ENCODE measurements around the gene PPP3R2. TPM values are rescaled to one million over a fixed set of nuclear protein-coding genes. Genes with fewer than 3 reads are reported as not detected.
"Not testable (repeated sequence)": the region's sequence is repeated elsewhere in the genome, so short reads cannot be mapped to it uniquely, and the experiment has no call there.

PPP3R2 gene
- total RNA-seq, 6 experiments from 2014 or later = not detected

- H3K27me3 ChIP-seq = no peaks in the 10 kb centered on the region
- DNase-seq (no peak), ATAC-seq (no peak)
- no peaks in the 10 kb centered on the region for H3K4me1 ChIP-seq
- intact Hi-C loops (cut with DNase I) = no loop called here
- H3K27ac ChIP-seq = no peak overlapping the region
- no peak overlapping the region for H3K4me3 ChIP-seq
- H3K36me3 ChIP-seq = no peaks in the 10 kb centered on the region
- TF ChIP-seq, protein P1, sequence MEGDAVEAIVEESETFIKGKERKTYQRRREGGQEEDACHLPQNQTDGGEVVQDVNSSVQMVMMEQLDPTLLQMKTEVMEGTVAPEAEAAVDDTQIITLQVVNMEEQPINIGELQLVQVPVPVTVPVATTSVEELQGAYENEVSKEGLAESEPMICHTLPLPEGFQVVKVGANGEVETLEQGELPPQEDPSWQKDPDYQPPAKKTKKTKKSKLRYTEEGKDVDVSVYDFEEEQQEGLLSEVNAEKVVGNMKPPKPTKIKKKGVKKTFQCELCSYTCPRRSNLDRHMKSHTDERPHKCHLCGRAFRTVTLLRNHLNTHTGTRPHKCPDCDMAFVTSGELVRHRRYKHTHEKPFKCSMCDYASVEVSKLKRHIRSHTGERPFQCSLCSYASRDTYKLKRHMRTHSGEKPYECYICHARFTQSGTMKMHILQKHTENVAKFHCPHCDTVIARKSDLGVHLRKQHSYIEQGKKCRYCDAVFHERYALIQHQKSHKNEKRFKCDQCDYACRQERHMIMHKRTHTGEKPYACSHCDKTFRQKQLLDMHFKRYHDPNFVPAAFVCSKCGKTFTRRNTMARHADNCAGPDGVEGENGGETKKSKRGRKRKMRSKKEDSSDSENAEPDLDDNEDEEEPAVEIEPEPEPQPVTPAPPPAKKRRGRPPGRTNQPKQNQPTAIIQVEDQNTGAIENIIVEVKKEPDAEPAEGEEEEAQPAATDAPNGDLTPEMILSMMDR (IDR thresholded peaks at IDR 0.05) = no peak
- no peak for TF ChIP-seq POLR2A (IDR thresholded peaks at IDR 0.05)
- H3K9me3 ChIP-seq = no peaks in the 10 kb centered on the region
Observed at GRCh38 chr9:101592788-101593187, 2.0 kb downstream of the PPP3R2 start.

- H3K27ac ChIP-seq = no peak overlapping the region
- TF ChIP-seq, protein P1 (IDR thresholded peaks at IDR 0.05) = no peak
- no peak for TF ChIP-seq POLR2A (IDR thresholded peaks at IDR 0.05)
- ATAC-seq = no peak
Observed at GRCh38 chr9:101591787-101592446, 2.9 kb downstream of the PPP3R2 start.

GRCh38 chr9:101590901-101591300, 3.9 kb downstream of the PPP3R2 start:
- TF ChIP-seq, protein P1 (IDR thresholded peaks at IDR 0.05) = no peak
- no peak for TF ChIP-seq POLR2A (IDR thresholded peaks at IDR 0.05)
- no peaks in the 10 kb centered on the region for H3K27me3 ChIP-seq
- no peaks in the 10 kb centered on the region for H3K9me3 ChIP-seq
- H3K27ac ChIP-seq = no peak overlapping the region
- ATAC-seq = no peak
- no peaks in the 10 kb centered on the region for H3K4me1 ChIP-seq
- 76% methylated on average over 3 of the region's 3 CpGs for WGBS (ENCODE audit: insufficient coverage, low coverage, low lambda C conversion rate, missing lambda C conversion rate)
- no peaks in the 10 kb centered on the region for H3K36me3 ChIP-seq
- no peak overlapping the region for H3K4me3 ChIP-seq
- intact Hi-C loops (cut with DNase I) = no loop called here
- no peak for DNase-seq

More at GRCh38 chr9:101591787-101592446, 2.9 kb downstream of the PPP3R2 start:
- intact Hi-C loops (cut with DNase I) = no loop called here
- no peak overlapping the region for H3K4me3 ChIP-seq
- no peak for DNase-seq
- H3K27me3 ChIP-seq = no peaks in the 10 kb centered on the region
- H3K4me1 ChIP-seq = no peaks in the 10 kb centered on the region
- H3K9me3 ChIP-seq = no peaks in the 10 kb centered on the region
- no peaks in the 10 kb centered on the region for H3K36me3 ChIP-seq

- intact Hi-C loops (cut with DNase I); DNase-seq: not testable (repeated sequence)
- 93% methylated on average over 6 of the region's 6 CpGs for WGBS (ENCODE audit: insufficient coverage, low coverage, low lambda C conversion rate, missing lambda C conversion rate)
Observed at GRCh38 chr9:101590074-101590473, 4.7 kb downstream of the PPP3R2 start.

DNA sequence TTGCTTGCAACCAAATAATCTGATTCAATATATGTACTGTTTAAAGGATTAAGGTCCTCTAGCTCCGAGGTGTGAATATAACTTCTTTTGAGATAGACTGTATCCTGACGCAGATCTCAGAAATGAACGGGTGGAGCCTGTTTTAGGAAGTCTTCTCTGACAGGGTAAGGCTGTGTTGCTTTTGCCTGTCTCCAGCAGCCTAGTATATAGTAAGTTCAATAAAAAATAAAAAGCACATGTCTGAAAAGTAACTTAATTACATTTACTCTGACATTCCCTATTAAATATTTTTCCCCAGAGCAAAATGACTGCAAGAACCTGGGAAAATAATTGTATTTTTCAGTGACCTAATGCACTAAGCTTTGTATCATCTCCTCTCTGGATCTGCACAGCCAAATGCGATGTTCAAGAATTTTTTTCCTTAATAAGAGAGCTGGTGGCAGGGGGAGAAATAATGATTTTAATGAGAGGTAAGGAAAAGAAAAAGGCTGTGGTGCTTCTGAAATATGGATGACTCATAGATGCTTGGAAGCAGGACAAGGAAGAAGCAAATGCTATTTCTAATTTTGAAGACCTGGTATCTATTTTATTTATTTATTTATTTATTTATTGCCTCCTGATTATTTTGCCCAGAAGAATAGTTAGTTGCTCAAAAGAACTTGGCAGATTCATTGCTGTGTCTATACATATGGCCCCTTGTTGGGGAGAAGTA, 7.3 kb downstream of the PPP3R2 start:
- Histone ChIP-seq H3K9me3 (no peaks in the 10 kb centered on the region), H3K4me3 (no peak overlapping the region), H3K4me1 (no peaks in the 10 kb centered on the region), H3K27me3 (no peaks in the 10 kb centered on the region), H3K27ac (no peak overlapping the region), H3K36me3 (no peaks in the 10 kb centered on the region)
- ATAC-seq = no peak
- 58% methylated on average over 4 of the region's 4 CpGs for whole genome bisulfite sequencing (ENCODE audit: insufficient coverage, low coverage, low lambda C conversion rate, missing lambda C conversion rate)
- TF ChIP-seq, protein P1 (IDR thresholded peaks at IDR 0.05) = no peak
- TF ChIP-seq POLR2A (IDR thresholded peaks at IDR 0.05) = no peak
- intact Hi-C loops (cut with DNase I) = no loop called here
- no peak for DNase-seq

More at GRCh38 chr9:101590074-101590473, 4.7 kb downstream of the PPP3R2 start:
- ATAC-seq, H3K27me3 ChIP-seq, H3K4me3 ChIP-seq, H3K9me3 ChIP-seq, H3K27ac ChIP-seq, H3K4me1 ChIP-seq, H3K36me3 ChIP-seq: not testable (repeated sequence)
